Right cardiac atrium (tissue), 5 donors: Measurements from ENCODE around the gene STARD10. TPM values are rescaled to one million over a fixed set of nuclear protein-coding genes. Genes with fewer than 3 reads are reported as not detected.

Source experiments
- ATAC-seq, 2 donors: fragments of 200-7000 bp; cut with Tn5 transposase; one replicate each; pipeline versions ENCODE4 v1.8.0 to v1.9.1; 2020; ENCODE audit warnings: moderate library complexity in 2 of 2, mild to moderate bottlenecking in 1 of 2
- DNase-seq, 3 donors: peaks; one replicate each; pipeline ENCODE4 v3.0.0-alpha.2; 2020
- H3K27ac ChIP-seq: one replicate; pipeline ENCODE4 v1.5.1; 2013; ENCODE audit warnings: mild to moderate bottlenecking, low read length, control low read depth, moderate library complexity
- H3K27me3 ChIP-seq: one replicate; pipeline ENCODE4 v1.6.1; 2013; ENCODE audit not compliant: control insufficient read depth, insufficient read depth
- H3K4me1 ChIP-seq: one replicate; pipeline ENCODE4 v1.6.1; 2013; ENCODE audit warnings: low read length; ENCODE audit not compliant: control insufficient read depth, insufficient read depth
- H3K4me3 ChIP-seq: one replicate; pipeline ENCODE4 v1.5.1; 2013; ENCODE audit warnings: low read length, control low read depth
- H3K9me3 ChIP-seq: one replicate; pipeline ENCODE4 v1.6.1; 2013; ENCODE audit warnings: low read length; ENCODE audit not compliant: control insufficient read depth
- WGBS: extraction: QIAGEN DNeasy Blood & Tissue Kit; methylation state at CpG from one replicate; pipeline ENCODE4 v1.1.7; 2013; 5-methylcytosine and 5-hydroxymethylcytosine counted together
- intact Hi-C, 4 donors: fragments of 100-400 bp; cut with DNase I; formaldehyde crosslinking; loops; one replicate each; pipeline versions ENCODE4 v1.11.0 to v1.14.0; 2022 to 2023
- polyA plus RNA-seq: library from polyadenylated mRNA; stranded (reverse); fragments of 200-250 nt; gene quantifications from one replicate; pipeline ENCODE4 v1.2.3, GENCODE V29; 2013
- total RNA-seq, 4 donors: library from RNA; stranded (reverse); fragmentation: NEBNext Ultra II Directional; extraction: Animal tissue kit (Norgen Biotek cat#: 25700); gene quantifications; one replicate each; pipeline ENCODE4 v1.2.1, GENCODE V29; 2021
- donor health status: healthy with polysubstance abuse.
- donor health status: DM: no; HTN: yes; CAD: no.
- donor health status: DM: no; HTN: no; CAD: no.
- donor health status: DM: no; HTN: yes; CAD: no; lungs with severe emphysema.
- donor health status: DM: yes; HTN: yes; CAD: no.

The STARD10 gene
- total and polyA plus RNA-seq, 5 donors: 88.9 to 228 (median 122) TPM

GRCh38 chr11:72720047-72720446 lies 73.8 kb downstream of the STARD10 start:
- peaks cover 26% of the 10 kb centered on the region for H3K4me1 ChIP-seq
- peak; percentile 30 to 73 (median 70) for DNase-seq
- intact Hi-C loops: loop anchor here in 2 of 4 donors (10.0 kb wide), 2 partner anchors 455 to 465 kb away; no protein-coding TSS in a partner anchor

DNA sequence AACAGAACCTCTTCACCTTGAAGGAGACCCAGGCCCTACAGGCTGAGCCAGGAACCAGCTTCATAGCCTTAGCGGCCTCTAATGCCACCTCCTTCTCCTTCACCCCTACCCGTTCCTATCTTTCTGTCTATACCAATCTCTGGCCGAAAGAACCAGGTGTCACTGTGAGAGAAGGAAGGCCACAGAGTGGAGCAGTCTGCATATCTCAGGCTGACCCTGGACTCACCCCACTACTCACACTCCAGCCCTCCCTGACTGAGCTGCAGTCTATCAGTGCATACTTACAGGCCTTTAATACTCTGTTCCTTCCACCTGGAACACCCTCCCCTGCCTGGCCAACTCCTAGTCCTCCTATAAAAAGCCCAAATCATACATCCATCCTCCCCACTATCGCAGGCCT lies 74.3 kb downstream of the STARD10 start:
- intact Hi-C loops: no loop called here
- ATAC-seq (no peak), DNase-seq (peak in 1 of 3 donors; percentile 22)
- Histone ChIP-seq H3K4me3 (no peak overlapping the region), H3K9me3 (no peaks in the 10 kb centered on the region), H3K27ac (peak overlapping the region; percentile 99), H3K27me3 (no peaks in the 10 kb centered on the region), H3K4me1 (peaks cover 26% of the 10 kb centered on the region)
- 53% methylated on average over 4 of the region's 4 CpGs for WGBS

More at GRCh38 chr11:72720047-72720446, 73.8 kb downstream of the STARD10 start:
- H3K9me3 ChIP-seq: no peaks in the 10 kb centered on the region
- no peaks in the 10 kb centered on the region for H3K27me3 ChIP-seq
- no peak for ATAC-seq
- H3K27ac ChIP-seq: peak overlapping the region; percentile 99
- WGBS: 37% methylated on average over 3 of the region's 3 CpGs
- peak overlapping the region; percentile 53 for H3K4me3 ChIP-seq

GRCh38 chr11:72719144-72719543 lies 74.7 kb downstream of the STARD10 start:
- Histone ChIP-seq H3K9me3 (no peaks in the 10 kb centered on the region), H3K27me3 (no peaks in the 10 kb centered on the region), H3K4me1 (peaks cover 26% of the 10 kb centered on the region), H3K27ac (peak overlapping the region; percentile 99), H3K4me3 (no peak overlapping the region)
- 10% methylated on average over 2 of the region's 2 CpGs for WGBS
- intact Hi-C loops: no loop called here
- DNase-seq (peak; percentile 61 to 73 (median 64)), ATAC-seq (peak; percentile 10 to 12)

DNA sequence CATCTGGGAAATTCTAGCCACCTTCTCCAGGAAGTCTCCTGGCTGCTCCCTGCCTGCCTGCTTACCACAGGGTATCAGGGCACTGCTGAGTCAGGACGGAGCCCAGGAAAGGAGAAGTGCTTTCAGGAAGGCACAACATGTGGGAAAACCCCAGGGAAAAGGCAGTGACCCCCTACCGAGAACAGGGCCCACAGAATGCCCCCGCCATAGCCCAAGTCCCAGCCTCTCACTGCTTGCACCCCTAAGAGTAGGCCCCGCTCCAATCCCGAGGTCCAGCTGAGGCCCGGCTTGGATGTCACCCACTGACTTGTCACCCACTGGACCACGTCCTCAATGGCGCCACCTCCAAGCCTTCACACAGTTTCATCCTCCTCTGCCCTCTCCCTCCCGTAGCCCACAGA lies 75.7 kb downstream of the STARD10 start:
- Histone ChIP-seq H3K4me1 (peaks cover 26% of the 10 kb centered on the region), H3K9me3 (no peaks in the 10 kb centered on the region), H3K27me3 (no peaks in the 10 kb centered on the region), H3K27ac (peak overlapping the region; percentile 14), H3K4me3 (no peak overlapping the region)
- ATAC-seq (no peak), DNase-seq (peak in 2 of 3 donors; percentile 56 to 67)
- intact Hi-C loops: no loop called here
- WGBS: 73% methylated on average over 9 of the region's 9 CpGs

- ATAC-seq: no peak
- H3K9me3 ChIP-seq: no peaks in the 10 kb centered on the region
- no peak overlapping the region for H3K27ac ChIP-seq
- H3K4me3 ChIP-seq: no peak overlapping the region
- 87% methylated on average over 14 of the region's 14 CpGs for WGBS
- H3K4me1 ChIP-seq: peaks cover 22% of the 10 kb centered on the region
- peak in 2 of 3 donors; percentile 30 to 60 for DNase-seq
- H3K27me3 ChIP-seq: no peaks in the 10 kb centered on the region
- intact Hi-C loops: no loop called here
Observed at GRCh38 chr11:72716788-72717435, 76.9 kb downstream of the STARD10 start.

- WGBS: 48% methylated on average over 7 of the region's 7 CpGs
- ATAC-seq: no peak
- intact Hi-C loops: no loop called here
- DNase-seq: peak in 2 of 3 donors; percentile 32 to 37
- Histone ChIP-seq H3K27ac (no peak overlapping the region), H3K4me1 (peaks cover 22% of the 10 kb centered on the region), H3K4me3 (no peak overlapping the region), H3K9me3 (no peaks in the 10 kb centered on the region), H3K27me3 (no peaks in the 10 kb centered on the region)
Observed at GRCh38 chr11:72716290-72716689, 77.6 kb downstream of the STARD10 start.

- ATAC-seq (peak in 1 of 2 donors; percentile 7), DNase-seq (peak in 1 of 3 donors; percentile 55)
- no peaks in the 10 kb centered on the region for H3K9me3 ChIP-seq
- H3K27ac ChIP-seq: no peak overlapping the region
- H3K4me3 ChIP-seq: no peak overlapping the region
- 50% methylated on average over 10 of the region's 10 CpGs for WGBS
- H3K27me3 ChIP-seq: no peaks in the 10 kb centered on the region
- intact Hi-C loops: no loop called here
- H3K4me1 ChIP-seq: peaks cover 6% of the 10 kb centered on the region
Observed at GRCh38 chr11:72712841-72713240, 81.0 kb downstream of the STARD10 start.

GRCh38 chr11:72712168-72712751 lies 81.6 kb downstream of the STARD10 start:
- H3K9me3 ChIP-seq: no peaks in the 10 kb centered on the region
- no peak overlapping the region for H3K27ac ChIP-seq
- peaks cover 6% of the 10 kb centered on the region for H3K4me1 ChIP-seq
- ATAC-seq (peak; percentile 53 to 69), DNase-seq (peak; percentile 75 to 93 (median 89))
- 46% methylated on average over 26 of the region's 26 CpGs for WGBS
- no peaks in the 10 kb centered on the region for H3K27me3 ChIP-seq
- intact Hi-C loops: no loop called here
- H3K4me3 ChIP-seq: no peak overlapping the region

DNA sequence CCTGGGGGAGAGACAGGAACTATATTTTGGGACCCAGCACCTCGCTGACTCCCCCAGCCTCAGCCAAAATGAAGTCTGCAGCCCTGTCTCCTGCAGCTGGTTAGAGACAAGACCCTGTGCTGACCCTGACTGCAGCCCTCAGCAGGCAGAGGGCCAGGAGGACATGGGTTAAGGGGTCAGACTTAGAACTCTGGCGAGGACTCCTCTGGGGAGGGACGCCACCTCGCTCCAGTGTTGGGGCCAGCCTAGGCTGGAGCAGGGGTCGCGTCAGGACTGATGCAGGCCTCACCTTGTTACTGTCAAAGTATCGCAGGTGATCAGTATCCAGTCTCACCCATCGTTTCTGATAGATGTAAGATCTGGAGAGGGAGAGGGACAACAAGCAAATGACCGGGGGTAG lies 82.7 kb downstream of the STARD10 start:
- 85% methylated on average over 9 of the region's 9 CpGs for WGBS
- DNase-seq (peak in 1 of 3 donors; percentile 29), ATAC-seq (no peak)
- intact Hi-C loops: no loop called here
- H3K4me1 ChIP-seq: no peaks in the 10 kb centered on the region
- H3K27me3 ChIP-seq: no peaks in the 10 kb centered on the region
- H3K4me3 ChIP-seq: no peak overlapping the region
- no peak overlapping the region for H3K27ac ChIP-seq
- no peaks in the 10 kb centered on the region for H3K9me3 ChIP-seq

- Histone ChIP-seq H3K27me3 (no peaks in the 10 kb centered on the region), H3K4me3 (no peak overlapping the region), H3K9me3 (no peaks in the 10 kb centered on the region), H3K4me1 (no peaks in the 10 kb centered on the region), H3K27ac (no peak overlapping the region)
- DNase-seq (peak in 1 of 3 donors; percentile 42), ATAC-seq (no peak)
- 91% methylated on average over 11 of the region's 11 CpGs for WGBS
- intact Hi-C loops: no loop called here
Observed at GRCh38 chr11:72710278-72710677, 83.6 kb downstream of the STARD10 start.

GRCh38 chr11:72709478-72710238 lies 84.2 kb downstream of the STARD10 start:
- DNase-seq (peak in 2 of 3 donors; percentile 32 to 56), ATAC-seq (no peak)
- WGBS: 95% methylated on average over 20 of the region's 20 CpGs
- Histone ChIP-seq H3K27me3 (no peaks in the 10 kb centered on the region), H3K4me1 (no peaks in the 10 kb centered on the region), H3K4me3 (no peak overlapping the region), H3K27ac (no peak overlapping the region), H3K9me3 (no peaks in the 10 kb centered on the region)
- intact Hi-C loops: no loop called here
